Neural progenitor cell (in vitro differentiated cells): Measurements from ENCODE around the gene ARHGAP42. TPM values are rescaled to one million over a fixed set of nuclear protein-coding genes. Genes with fewer than 3 reads are reported as not detected.

Source experiments
- DNase-seq: peaks from one replicate; pipeline ENCODE4 v3.0.0-alpha.2; 2016; ENCODE audit warnings: low spot score
- H2AFZ ChIP-seq: fragments of 200-600 bp; sonication (generic); replicated peaks from 2 replicates; pipeline ENCODE4 v1.6.1; 2016; ENCODE audit warnings: antibody characterized with exemption
- H3F3A ChIP-seq: fragments of 200-600 bp; sonication (generic); 2 replicates; pipeline ENCODE4 v1.6.1; 2016; ENCODE audit warnings: antibody characterized with exemption, low read depth
- H3K27ac ChIP-seq: fragments of 200-600 bp; sonication (generic); 2 replicates; pipeline ENCODE4 v1.5.1; 2016; ENCODE audit warnings: mild to moderate bottlenecking
- H3K27me3 ChIP-seq: fragments of 200-600 bp; sonication (generic); 2 replicates; pipeline ENCODE4 v1.6.1; 2016; ENCODE audit warnings: mild to moderate bottlenecking, moderate library complexity
- H3K36me3 ChIP-seq: fragments of 200-600 bp; sonication (generic); 2 replicates; pipeline ENCODE4 v1.5.1; 2016
- H3K4me1 ChIP-seq: fragments of 200-600 bp; sonication (generic); 2 replicates; pipeline ENCODE4 v1.6.1; 2016; ENCODE audit warnings: mixed run types
- H3K4me2 ChIP-seq: fragments of 200-600 bp; sonication (generic); 2 replicates; pipeline ENCODE4 v1.6.1; 2016
- H3K4me3 ChIP-seq: fragments of 200-600 bp; sonication (generic); 2 replicates; pipeline ENCODE4 v1.5.1; 2016
- H3K79me2 ChIP-seq: fragments of 200-600 bp; sonication (generic); 2 replicates; pipeline ENCODE4 v1.6.1; 2016; ENCODE audit warnings: low read depth
- H3K9ac ChIP-seq: fragments of 200-600 bp; sonication (generic); 2 replicates; pipeline ENCODE4 v1.6.1; 2016
- H3K9me3 ChIP-seq: fragments of 200-600 bp; sonication (generic); 2 replicates; pipeline ENCODE4 v1.5.1; 2016; ENCODE audit warnings: low read depth
- H4K20me1 ChIP-seq: fragments of 200-600 bp; sonication (generic); 2 replicates; pipeline ENCODE4 v1.6.1; 2016; ENCODE audit warnings: low read depth
- H3K27ac Mint-ChIP-seq: 3 replicates; pipeline ENCODE4 v1.8.0; 2021; ENCODE audit warnings: mixed read lengths
- H3K27me3 Mint-ChIP-seq: 2 replicates; pipeline ENCODE4 v1.8.0; 2022; ENCODE audit warnings: low read depth, mild to moderate bottlenecking, inconsistent platforms, moderate library complexity, mixed read lengths; ENCODE audit not compliant: insufficient read depth
- H3K36me3 Mint-ChIP-seq: 3 replicates; pipeline ENCODE4 v1.8.0; 2021; ENCODE audit warnings: mixed read lengths
- H3K4me1 Mint-ChIP-seq: 3 replicates; pipeline ENCODE4 v1.8.0; 2021; ENCODE audit warnings: mixed read lengths
- H3K4me3 Mint-ChIP-seq: 3 replicates; pipeline ENCODE4 v1.8.0; 2021; ENCODE audit warnings: mild to moderate bottlenecking, moderate library complexity, mixed read lengths
- H3K9me3 Mint-ChIP-seq: 3 replicates; pipeline ENCODE4 v1.8.0; 2020; ENCODE audit warnings: mixed read lengths
- CTCF ChIP-seq: fragments of 200-600 bp; sonication (generic); IDR thresholded peaks from 2 replicates; pipeline ENCODE4 v1.5.1; 2017; ENCODE audit warnings: antibody characterized with exemption, mild to moderate bottlenecking
- EZH2 ChIP-seq: fragments of 200-600 bp; sonication (generic); IDR thresholded peaks from 2 replicates; pipeline ENCODE4 v1.6.1; 2017; ENCODE audit warnings: antibody characterized with exemption, mild to moderate bottlenecking, moderate library complexity
- EZH2phosphoT487 ChIP-seq: fragments of 200-600 bp; sonication (generic); IDR thresholded peaks from 2 replicates; pipeline ENCODE4 v1.6.1; 2017; ENCODE audit warnings: antibody characterized with exemption
- total RNA-seq: library from RNA; depleted of rRNA; stranded (reverse); fragments of >200 nt; gene quantifications from 2 replicates; pipeline ENCODE4 v1.2.3, GENCODE V29; 2015; ENCODE audit warnings: low replicate concordance

ARHGAP42 gene
- total RNA-seq, 1 donor from 2014 or later = 31.0 TPM

GRCh38 chr11:101014600-101015285, 327.7 kb downstream of the ARHGAP42 start:
- Histone ChIP-seq H3K36me3 (no peaks in the 10 kb centered on the region), H3K9ac (no peak overlapping the region), H3K4me2 (no peak overlapping the region), H3K27ac (no peak overlapping the region), H3K4me1 (no peaks in the 10 kb centered on the region), H3K9me3 (no peaks in the 10 kb centered on the region), H3F3A (no peaks in the 10 kb centered on the region), H3K4me3 (no peak overlapping the region), H3K27me3 (no peaks in the 10 kb centered on the region), H4K20me1 (no peaks in the 10 kb centered on the region), H2AFZ (no peak overlapping the region), H3K79me2 (no peaks in the 10 kb centered on the region)
- DNase-seq = no peak
- H3K4me1 Mint-ChIP-seq = peaks cover 4% of the 10 kb centered on the region
- no peak overlapping the region for H3K4me3 Mint-ChIP-seq
- no peaks in the 10 kb centered on the region for H3K9me3 Mint-ChIP-seq
- no peaks in the 10 kb centered on the region for H3K36me3 Mint-ChIP-seq
- no peak overlapping the region for H3K27ac Mint-ChIP-seq
- no peak for TF ChIP-seq EZH2
- TF ChIP-seq CTCF = no peak
- TF ChIP-seq EZH2phosphoT487 = no peak
- no peaks in the 10 kb centered on the region for H3K27me3 Mint-ChIP-seq

- Histone ChIP-seq H3K9me3 (no peaks in the 10 kb centered on the region), H3K9ac (no peak overlapping the region), H4K20me1 (no peaks in the 10 kb centered on the region), H3K27ac (no peak overlapping the region), H3K4me1 (no peaks in the 10 kb centered on the region), H3F3A (no peaks in the 10 kb centered on the region), H3K79me2 (no peaks in the 10 kb centered on the region), H3K4me3 (no peak overlapping the region), H3K27me3 (no peaks in the 10 kb centered on the region), H3K4me2 (no peak overlapping the region), H3K36me3 (no peaks in the 10 kb centered on the region), H2AFZ (no peak overlapping the region)
- no peaks in the 10 kb centered on the region for H3K9me3 Mint-ChIP-seq
- H3K4me3 Mint-ChIP-seq = no peak overlapping the region
- H3K36me3 Mint-ChIP-seq = no peaks in the 10 kb centered on the region
- no peak for DNase-seq
- H3K4me1 Mint-ChIP-seq = no peaks in the 10 kb centered on the region
- no peak overlapping the region for H3K27ac Mint-ChIP-seq
- H3K27me3 Mint-ChIP-seq = no peaks in the 10 kb centered on the region
- TF ChIP-seq CTCF (no peak), EZH2 (no peak), EZH2phosphoT487 (no peak)
These were observed 332.8 kb downstream of the ARHGAP42 start for GRCh38 chr11:101019870-101020269.

GRCh38 chr11:101022256-101022655, 335.2 kb downstream of the ARHGAP42 start:
- no peak overlapping the region for H3K27ac ChIP-seq

More at GRCh38 chr11:101022256-101022655, 335.2 kb downstream of the ARHGAP42 start:
- Histone ChIP-seq H3K4me3 (no peak overlapping the region), H3K36me3 (no peaks in the 10 kb centered on the region), H2AFZ (no peak overlapping the region), H3K9me3 (no peaks in the 10 kb centered on the region), H3K9ac (no peak overlapping the region), H3F3A (no peaks in the 10 kb centered on the region), H3K4me2 (no peak overlapping the region), H3K4me1 (no peaks in the 10 kb centered on the region), H3K79me2 (no peaks in the 10 kb centered on the region), H3K27me3 (no peaks in the 10 kb centered on the region), H4K20me1 (no peaks in the 10 kb centered on the region)
- TF ChIP-seq CTCF = no peak
- TF ChIP-seq EZH2phosphoT487 = no peak
- TF ChIP-seq EZH2 = no peak
- Mint-ChIP-seq H3K9me3 (no peaks in the 10 kb centered on the region), H3K4me3 (no peak overlapping the region), H3K36me3 (no peaks in the 10 kb centered on the region), H3K27me3 (no peaks in the 10 kb centered on the region), H3K4me1 (no peaks in the 10 kb centered on the region), H3K27ac (no peak overlapping the region)
- DNase-seq = no peak
